Activated CD4-positive, alpha-beta T cell treated with anti-CD3 and anti-CD28 coated beads for 4 hours (primary cell): ENCODE results near the gene VENTX.

Experiments used
- DNase-seq, 2 donors: peaks; one replicate each; pipeline ENCODE4 v3.0.0-alpha.2; 2020

Gene VENTX

DNA sequence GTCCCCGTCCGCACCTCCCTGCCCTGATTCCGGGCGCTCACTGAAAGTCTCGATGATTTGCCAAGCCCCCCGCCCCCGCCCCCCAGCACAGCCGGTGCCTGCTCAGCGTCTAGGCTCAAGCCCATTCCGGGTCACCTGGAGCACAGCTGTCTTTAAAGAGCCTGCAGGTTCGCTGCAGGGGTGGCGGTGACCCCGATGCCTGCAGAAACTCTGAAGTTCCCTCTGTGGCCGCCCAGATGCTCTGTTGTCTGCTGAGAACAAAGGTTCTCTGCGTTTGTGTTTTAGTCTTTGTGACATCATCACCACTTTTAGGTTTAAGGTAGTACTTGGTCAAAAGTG is 780 bp downstream of the VENTX start:
- no peak for DNase-seq

DNA sequence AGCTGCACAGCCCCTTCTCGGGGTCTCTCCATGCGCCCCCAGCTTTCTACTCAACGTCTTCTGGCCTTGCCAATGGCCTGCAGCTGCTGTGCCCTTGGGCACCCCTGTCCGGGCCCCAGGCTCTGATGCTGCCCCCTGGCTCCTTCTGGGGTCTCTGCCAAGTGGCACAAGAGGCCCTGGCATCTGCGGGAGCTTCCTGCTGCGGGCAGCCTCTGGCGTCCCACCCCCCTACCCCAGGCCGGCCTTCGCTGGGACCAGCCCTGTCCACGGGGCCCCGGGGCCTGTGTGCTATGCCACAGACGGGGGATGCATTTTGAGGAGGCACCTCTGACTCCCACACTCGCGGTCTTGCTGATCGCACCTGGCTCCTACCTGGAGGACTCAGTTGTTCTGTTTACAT is 2.3 kb downstream of the VENTX start:
- no peak for DNase-seq

DNA sequence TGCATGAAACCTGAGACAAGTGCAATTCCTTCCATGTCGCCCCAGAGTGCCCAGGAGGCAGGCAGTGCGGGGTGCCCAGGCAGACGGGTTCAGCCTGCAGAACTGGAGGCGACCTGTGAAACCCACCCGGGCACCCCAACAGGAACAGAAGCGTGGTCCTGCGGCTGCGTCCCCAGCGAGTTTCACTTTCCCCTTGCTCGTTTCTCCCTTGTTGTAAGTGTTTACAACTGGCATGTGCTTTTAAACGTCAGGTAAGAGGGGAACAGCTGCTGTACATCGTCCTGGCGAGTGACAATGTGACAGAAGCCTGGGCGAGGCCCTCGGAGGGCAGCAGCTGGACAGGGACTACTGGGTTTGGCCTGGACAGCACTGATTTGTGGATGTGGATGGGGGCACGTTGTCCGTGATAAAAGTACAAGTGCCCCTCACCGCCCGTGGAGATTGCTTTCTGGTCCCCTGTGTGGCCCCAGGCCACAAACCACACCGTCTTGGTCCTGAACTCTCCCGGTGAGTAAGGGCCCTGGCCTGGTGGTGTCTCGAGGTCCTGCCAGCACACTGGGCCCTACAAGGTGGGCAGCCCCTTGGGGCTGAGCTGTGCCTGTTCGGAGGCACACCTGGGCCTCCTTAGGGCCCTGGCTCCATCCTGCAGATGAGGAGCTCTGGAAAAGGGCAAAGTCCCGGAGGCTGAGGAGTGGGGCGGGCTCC is 4.0 kb downstream of the VENTX start:
- DNase-seq = no peak

DNA sequence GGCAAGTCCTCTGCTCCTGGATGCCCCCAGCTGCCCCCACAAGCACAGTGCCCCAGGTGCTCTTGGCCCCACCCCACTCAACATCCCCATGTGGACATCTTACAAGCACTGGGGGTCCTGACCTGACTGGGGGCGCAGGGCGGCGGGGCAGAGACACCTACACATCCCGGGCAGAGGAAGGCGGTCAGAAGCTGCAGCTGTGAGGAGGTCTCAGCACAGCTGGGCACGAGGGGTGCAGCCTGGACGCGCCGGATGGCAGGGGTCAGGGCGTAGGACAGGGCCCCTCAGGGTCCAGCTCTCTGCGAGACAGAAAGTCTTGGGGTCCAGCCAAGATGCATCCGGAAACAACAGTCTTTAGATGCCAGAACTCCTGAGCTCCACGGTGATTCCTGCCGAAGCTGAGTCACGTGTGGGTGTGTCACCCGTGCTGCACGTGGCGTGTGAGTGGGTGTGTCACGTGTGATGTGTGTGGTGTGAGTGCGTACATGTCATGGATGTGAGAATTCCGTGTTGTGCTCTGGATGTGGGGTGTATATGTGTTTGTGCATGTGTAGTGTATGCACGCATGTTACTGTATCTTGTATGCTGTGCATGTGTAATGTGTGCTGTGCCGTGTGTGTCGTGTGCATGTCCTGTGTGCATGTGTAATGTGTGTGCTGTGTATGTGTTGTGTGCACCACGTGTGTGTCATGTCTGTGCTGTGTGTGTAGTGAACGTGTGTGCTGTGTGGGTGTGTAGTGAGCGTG is 5.1 kb downstream of the VENTX start:
- no peak for DNase-seq

GRCh38 chr10:133243593-133243992 is 5.9 kb downstream of the VENTX start:
- no peak for DNase-seq

DNA sequence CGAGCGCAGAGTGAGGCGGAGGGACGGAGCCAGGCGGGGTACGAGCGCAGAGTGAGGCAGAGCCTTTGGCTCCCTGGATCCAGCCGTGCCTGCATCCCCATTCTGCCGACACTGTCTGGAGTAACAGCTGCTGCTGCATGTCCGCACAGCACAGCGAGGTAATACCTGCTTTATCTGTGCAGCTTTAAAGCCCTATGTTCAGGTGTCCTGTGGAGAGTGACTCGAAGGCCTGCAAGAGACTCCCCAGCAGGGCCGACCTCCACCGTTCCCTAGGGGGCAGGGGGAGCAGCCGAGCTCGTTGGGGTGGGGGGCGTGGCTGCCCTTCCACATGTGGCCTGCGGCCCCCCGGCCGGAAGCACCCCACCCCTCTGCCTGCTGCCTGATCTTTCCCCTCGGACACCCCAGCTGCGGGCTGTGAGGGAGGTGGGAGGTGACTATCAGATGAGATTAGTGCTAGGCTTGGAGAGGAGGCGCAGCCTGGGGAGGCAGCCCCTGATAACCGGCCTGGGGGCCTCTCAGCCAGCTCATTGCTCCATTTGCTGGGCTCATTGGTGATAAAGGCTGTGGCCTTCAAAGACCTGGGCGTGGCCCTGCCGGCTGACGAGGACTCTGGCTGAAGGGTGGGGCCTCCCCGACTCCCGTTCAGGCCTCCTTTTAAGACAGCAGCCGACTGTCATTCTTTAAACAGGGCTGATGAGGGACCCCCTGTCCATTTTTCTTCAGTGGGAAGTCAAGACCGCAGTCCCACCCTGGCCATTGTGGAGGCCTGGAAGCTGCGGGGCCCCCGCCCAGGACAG is 8.0 kb downstream of the VENTX start:
- no peak for DNase-seq

DNA sequence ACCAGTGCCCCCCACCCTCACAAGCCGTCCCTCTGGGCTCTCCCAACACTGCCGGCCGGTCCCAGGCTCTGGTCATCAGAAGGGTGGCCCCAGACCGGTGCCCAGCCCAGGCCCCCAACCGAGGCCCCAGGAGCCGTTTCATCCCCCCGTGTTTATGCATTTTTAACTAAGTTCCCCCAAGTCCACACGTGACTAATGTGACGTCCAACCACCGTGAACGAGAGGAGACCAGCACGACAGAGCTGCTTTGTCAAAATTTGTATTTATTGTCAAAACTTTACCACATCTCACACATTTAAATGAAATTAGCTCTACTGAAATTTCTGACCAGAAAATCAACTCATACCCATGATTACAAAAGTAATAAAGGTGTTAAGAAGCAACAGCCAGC is 8.6 kb downstream of the VENTX start:
- no peak for DNase-seq

DNA sequence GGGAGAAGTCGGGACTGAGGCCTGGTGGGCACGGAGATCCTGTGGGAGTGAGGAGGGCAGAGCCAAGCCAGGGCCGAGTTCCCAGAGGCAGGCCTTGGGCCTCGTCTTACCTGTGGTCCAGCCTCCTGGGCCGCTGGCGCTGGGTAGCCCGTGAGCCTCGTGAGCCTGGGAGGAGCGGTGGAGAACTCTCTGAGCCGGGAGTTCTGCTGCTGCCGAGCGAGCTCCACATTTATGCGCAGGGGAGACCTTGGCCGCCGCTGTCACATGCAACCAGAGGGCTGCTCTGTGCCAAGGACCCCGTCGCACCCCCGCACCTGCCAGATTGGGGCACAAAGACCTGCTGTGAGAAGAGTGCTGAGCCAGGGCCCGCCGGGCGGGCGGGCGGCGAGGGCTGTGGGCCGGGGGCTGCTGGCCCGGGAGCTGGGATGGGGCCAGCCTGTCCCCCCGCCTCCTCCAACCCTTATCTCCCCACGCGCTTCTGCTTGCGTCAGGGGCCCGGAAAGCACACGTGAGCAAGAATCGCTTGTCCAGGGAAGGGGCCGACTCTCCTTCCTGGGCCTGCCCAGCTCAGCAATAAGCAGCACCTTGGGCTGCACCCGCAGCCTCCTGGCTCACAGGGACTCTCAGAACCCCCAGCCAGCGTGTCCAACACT is 10.2 kb downstream of the VENTX start:
- DNase-seq = no peak

DNA sequence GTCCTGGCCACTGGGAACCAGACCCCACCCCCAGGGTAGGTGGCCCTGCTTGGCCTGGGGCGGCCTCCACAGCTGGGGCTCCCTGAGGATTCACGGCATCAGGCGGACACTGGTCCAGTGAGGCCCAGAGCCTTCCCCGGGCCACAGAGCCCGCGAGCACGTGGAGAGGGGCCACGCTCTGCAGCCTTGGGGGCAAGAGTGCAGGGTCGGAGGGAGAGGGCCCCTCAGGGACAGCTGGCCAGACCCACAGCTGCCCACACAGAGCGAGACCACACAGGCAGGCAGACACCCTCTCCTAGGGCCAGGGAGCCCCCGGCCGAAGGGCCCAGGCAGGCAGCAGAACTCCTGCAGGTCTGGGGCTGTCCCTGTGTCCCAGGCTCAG is 10.7 kb downstream of the VENTX start:
- no peak for DNase-seq

- no peak for DNase-seq
These were observed 11.6 kb downstream of the VENTX start for GRCh38 chr10:133249094-133249780.

- DNase-seq = no peak
These were observed 12.5 kb downstream of the VENTX start for GRCh38 chr10:133249975-133250754.

GRCh38 chr10:133251388-133252222 is 13.9 kb downstream of the VENTX start:
- DNase-seq = no peak

DNA sequence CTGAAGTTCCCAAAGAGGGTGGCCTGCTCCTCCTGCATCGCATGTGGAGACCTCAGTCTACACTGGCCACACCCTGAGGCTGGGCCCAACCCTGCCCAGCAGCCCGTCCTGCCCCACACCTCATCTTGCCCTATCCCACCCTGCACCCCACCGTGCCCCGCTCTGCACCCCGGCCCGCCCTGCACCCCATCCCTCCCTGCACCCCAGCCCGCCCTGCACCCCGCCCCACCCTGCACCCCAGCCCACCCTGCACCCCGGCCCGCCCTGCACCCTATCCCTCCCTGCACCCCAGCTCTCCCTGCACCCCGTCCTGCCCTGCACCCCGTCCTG is 14.5 kb downstream of the VENTX start:
- DNase-seq = no peak

DNA sequence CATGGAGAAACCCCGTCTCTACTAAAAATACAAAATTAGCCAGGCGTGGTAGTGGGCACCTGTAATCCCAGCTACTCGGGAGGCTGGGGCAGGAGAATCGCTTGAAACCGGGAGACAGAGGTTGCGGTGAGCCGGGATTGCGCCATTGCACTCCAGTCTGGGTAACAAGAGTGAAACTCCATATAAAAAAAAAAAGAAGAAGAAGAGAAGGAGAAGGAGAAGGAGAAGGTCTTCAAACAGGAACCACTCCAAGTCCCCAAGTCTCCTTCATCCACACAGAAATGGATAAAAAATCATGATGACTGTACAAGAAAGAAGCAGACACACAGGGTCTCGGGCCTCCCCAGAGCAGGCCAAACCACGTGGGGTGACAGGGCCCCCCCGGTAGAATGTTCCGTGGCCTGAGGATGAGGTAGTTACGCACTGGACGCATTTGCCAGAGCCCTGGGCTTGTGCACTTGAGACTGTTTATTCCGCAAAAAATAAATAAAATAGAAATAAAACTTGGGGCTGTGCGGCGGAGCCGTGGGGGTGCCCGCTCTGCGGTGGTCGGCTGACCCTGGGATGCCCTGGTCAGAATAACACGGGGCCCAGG is 15.8 kb downstream of the VENTX start:
- DNase-seq = no peak

GRCh38 chr10:133254421-133255120 is 16.9 kb downstream of the VENTX start:
- DNase-seq = no peak

GRCh38 chr10:133255323-133255722 is 17.7 kb downstream of the VENTX start:
- no peak for DNase-seq

GRCh38 chr10:133257489-133258065 is 19.9 kb downstream of the VENTX start:
- no peak for DNase-seq

DNA sequence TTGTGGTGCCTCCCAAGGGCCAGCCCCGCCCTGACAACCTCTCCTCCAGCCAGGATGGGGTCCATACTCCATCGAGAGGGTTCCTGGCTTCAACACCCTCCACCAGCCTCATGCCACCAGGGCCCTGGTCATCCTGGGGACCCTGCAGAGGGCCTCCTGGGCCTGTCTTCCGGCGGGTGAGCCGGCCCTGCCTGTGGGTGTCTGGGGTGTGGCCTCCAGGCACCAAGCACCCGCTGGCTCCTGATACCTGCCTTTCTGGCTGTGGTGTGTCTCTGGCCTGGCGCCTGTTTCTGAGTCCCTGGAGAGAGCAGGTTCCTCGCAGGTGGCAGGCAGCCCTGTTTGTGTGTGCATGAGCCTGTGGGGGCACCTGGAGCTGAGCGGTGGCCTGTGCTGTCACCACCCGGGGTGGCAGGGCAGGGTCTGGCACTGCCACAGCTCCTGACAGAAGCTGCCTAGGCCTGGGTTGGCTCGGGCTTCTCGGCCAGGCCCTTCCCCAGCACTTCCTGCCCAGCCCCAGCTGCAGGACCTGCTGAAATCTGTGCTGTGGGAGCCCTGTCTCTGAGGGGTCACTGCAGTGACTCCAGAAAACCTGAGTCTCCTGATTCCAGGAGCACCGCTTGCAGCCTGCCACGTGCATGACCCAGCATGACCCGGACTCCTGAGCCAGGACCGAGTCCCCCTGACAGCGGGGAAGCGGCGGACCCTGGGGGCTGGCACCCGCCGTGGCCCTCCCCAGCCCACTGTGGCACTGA is 20.6 kb downstream of the VENTX start:
- DNase-seq = no peak
